ENCODE results near the gene PELI3. TPM values are rescaled to one million over a fixed set of nuclear protein-coding genes. Genes with fewer than 3 reads are reported as not detected.

Gene PELI3
- total and polyA plus RNA-seq, 8 donors: 3.9 to 12.9 (median 6.1) TPM

- no peak for TF ChIP-seq CTCF (IDR thresholded peaks at IDR 0.05)
- Histone ChIP-seq H3K9me3 (no peaks in the 10 kb centered on the region), H3K36me3 (peaks cover 0 to 75% of the 10 kb centered on the region in 2 donors), H3K4me3 (no peak overlapping the region), H3K27me3 (no peaks in the 10 kb centered on the region), H3K4me1 (peaks cover 0 to 20% of the 10 kb centered on the region in 2 donors), H3K27ac (no peak overlapping the region)
- intact Hi-C loops (cut with DNase I): no loop called here
- DNase-seq: no peak
- ATAC-seq: no peak
Measured at GRCh38 chr11:66484806-66485380, 18.2 kb downstream of the PELI3 start.

- Histone ChIP-seq H3K27ac (no peak overlapping the region), H3K4me1 (no peaks in the 10 kb centered on the region), H3K4me3 (no peak overlapping the region), H3K36me3 (peaks cover 0 to 100% of the 10 kb centered on the region in 2 donors), H3K9me3 (no peaks in the 10 kb centered on the region), H3K27me3 (no peaks in the 10 kb centered on the region)
- no peak for ATAC-seq
- DNase-seq: no peak
- TF ChIP-seq CTCF (IDR thresholded peaks at IDR 0.05): no peak
- intact Hi-C loops (cut with DNase I): no loop called here
Measured at GRCh38 chr11:66488957-66489356, 22.3 kb downstream of the PELI3 start.

GRCh38 chr11:66489636-66490035, 22.9 kb downstream of the PELI3 start:
- H3K27me3 ChIP-seq: no peaks in the 10 kb centered on the region
- H3K4me1 ChIP-seq: no peaks in the 10 kb centered on the region
- no peaks in the 10 kb centered on the region for H3K9me3 ChIP-seq
- no peak overlapping the region for H3K4me3 ChIP-seq
- ATAC-seq (no peak), DNase-seq (no peak)
- peaks cover 0 to 100% of the 10 kb centered on the region in 2 donors for H3K36me3 ChIP-seq
- no peak for TF ChIP-seq CTCF (IDR thresholded peaks at IDR 0.05)
- intact Hi-C loops (cut with DNase I): no loop called here
- no peak overlapping the region for H3K27ac ChIP-seq

- ATAC-seq (no peak), DNase-seq (no peak)
- no peak overlapping the region for H3K27ac ChIP-seq
- TF ChIP-seq CTCF (IDR thresholded peaks at IDR 0.05): peak in 1 of 2 donors; percentile 12
- no peak overlapping the region for H3K4me3 ChIP-seq
- no peaks in the 10 kb centered on the region for H3K4me1 ChIP-seq
- peaks cover 0 to 100% of the 10 kb centered on the region in 2 donors for H3K36me3 ChIP-seq
- no peaks in the 10 kb centered on the region for H3K9me3 ChIP-seq
- H3K27me3 ChIP-seq: no peaks in the 10 kb centered on the region
- intact Hi-C loops (cut with DNase I): no loop called here
Measured at GRCh38 chr11:66491315-66491935, 24.7 kb downstream of the PELI3 start.

GRCh38 chr11:66492161-66492865, 25.6 kb downstream of the PELI3 start:
- ATAC-seq (no peak), DNase-seq (no peak)
- Histone ChIP-seq H3K36me3 (peaks cover 0 to 100% of the 10 kb centered on the region in 2 donors), H3K4me1 (no peaks in the 10 kb centered on the region), H3K27ac (no peak overlapping the region), H3K4me3 (no peak overlapping the region), H3K27me3 (no peaks in the 10 kb centered on the region), H3K9me3 (no peaks in the 10 kb centered on the region)
- intact Hi-C loops (cut with DNase I): no loop called here
- no peak for TF ChIP-seq CTCF (IDR thresholded peaks at IDR 0.05)
